NCI-H345 treated with DMSO at 0.1 percent for 48 hours (cell line): Measurements from ENCODE around the gene INTS15.

Experiments used
- DNase-seq: peaks from one replicate; lab custom pipeline; 2025; ENCODE audit not compliant: unreplicated experiment; lab: John Stamatoyannopoulos, UW

INTS15 gene

GRCh38 chr7:6642239-6642839, 52.5 kb downstream of the INTS15 start:
- DNase-seq: no peak

GRCh38 chr7:6642861-6643640, 53.2 kb downstream of the INTS15 start:
- DNase-seq: no peak

DNA sequence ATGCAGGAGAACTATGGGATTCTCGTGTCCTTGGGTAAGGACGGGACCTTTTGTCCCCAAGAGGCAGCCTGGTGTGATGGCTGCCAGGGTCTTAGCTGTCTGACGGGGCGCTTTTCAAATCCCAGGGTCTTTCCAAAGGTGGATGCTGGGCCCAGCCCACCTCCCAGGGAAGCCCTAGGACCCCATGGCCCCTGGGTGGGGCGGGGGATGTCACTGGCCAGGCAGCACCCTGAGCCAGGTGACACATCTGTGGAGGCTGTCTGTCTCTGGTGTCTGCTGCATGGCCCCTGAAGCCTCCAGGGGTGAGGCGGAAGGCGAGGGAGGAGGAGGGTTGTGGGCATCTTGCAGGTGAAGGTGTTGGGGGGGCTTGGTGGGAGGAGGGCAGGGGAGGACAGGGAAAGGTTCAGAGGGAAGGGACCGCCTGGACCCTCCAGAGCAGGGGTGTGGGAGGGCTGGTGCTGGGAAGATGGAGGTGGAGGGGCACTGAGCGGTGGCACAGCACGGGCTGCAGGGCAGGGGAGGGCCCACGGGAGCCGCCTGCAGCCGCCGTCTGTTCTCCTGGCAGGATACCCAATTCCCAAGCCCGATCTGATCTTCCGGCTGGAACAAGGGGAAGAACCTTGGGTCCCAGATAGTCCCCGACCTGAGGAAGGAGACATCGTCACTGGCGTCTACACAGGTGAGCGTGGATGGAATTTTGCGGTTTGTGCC, 54.2 kb downstream of the INTS15 start:
- no peak for DNase-seq

GRCh38 chr7:6644728-6645127, 54.9 kb downstream of the INTS15 start:
- no peak for DNase-seq

GRCh38 chr7:6646465-6646864, 56.6 kb downstream of the INTS15 start:
- DNase-seq: no peak

- DNase-seq: no peak
Measured at GRCh38 chr7:6647080-6647479, 57.3 kb downstream of the INTS15 start.

GRCh38 chr7:6647541-6647940, 57.7 kb downstream of the INTS15 start:
- no peak for DNase-seq

- DNase-seq: no peak
Measured at GRCh38 chr7:6648066-6648814, 58.4 kb downstream of the INTS15 start.

DNA sequence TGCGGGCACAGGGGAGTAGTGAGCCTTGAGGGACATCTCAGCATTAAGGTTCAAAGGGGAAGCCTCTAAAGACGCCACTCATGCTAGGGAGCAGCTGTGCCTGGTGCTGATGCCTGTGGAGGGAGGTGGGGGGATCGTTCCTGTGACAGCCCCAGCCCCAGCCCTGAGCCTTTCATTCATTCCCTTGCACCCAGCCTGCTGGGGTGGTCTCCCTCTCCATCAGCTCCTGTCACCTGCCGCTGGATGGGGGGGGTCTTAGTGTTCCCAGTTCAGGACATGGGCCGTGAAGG, 58.9 kb downstream of the INTS15 start:
- DNase-seq: no peak

GRCh38 chr7:6649241-6649961, 59.6 kb downstream of the INTS15 start:
- DNase-seq: no peak

- no peak for DNase-seq
Measured at GRCh38 chr7:6650086-6650485, 60.3 kb downstream of the INTS15 start.

GRCh38 chr7:6650521-6651011, 60.7 kb downstream of the INTS15 start:
- no peak for DNase-seq

GRCh38 chr7:6651851-6652445, 62.1 kb downstream of the INTS15 start:
- no peak for DNase-seq

- no peak for DNase-seq
Measured at GRCh38 chr7:6652446-6653011, 62.7 kb downstream of the INTS15 start.

DNA sequence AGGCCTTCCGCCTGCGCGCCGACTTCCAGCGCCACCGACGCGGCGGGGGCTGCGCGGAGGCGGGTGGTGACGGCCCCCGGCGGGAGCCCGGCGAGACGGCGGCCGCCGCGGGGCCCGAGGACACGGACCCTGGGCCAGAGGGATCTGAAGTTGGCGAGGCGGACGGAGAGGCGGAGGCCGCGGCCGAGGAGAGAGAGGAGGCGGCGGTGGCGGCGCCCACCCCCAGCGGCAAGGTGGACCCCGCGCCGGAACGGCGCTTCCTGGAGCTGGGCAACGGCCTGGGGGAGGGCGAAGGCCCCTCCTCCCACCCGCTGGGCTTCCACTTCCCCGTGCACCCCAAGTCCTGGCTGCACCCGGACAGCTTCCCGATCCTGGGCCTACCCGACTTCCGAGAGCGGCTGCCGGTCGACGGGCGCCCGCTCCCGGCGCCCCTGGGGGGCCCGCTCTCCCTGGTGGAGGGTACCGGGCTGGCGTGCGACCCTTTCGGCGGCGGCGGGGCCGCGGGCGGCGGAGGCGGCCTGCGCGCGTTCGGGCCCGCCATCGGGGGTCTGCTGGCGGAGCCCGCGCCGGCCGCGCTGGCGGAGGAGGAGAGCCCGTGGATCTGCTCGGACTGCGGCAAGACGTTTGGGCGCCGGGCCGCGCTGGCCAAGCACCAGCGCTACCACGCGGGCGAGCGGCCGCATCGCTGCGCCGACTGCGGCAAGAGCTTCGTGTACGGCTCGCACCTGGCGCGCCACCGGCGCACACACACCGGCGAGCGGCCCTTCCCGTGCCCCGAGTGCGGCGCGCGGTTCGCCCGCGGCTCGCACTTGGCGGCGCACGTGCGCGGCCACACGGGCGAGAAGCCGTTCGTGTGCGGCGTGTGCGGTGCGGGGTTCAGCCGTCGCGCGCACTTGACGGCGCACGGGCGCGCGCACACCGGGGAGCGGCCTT, 63.5 kb downstream of the INTS15 start:
- no peak for DNase-seq

DNA sequence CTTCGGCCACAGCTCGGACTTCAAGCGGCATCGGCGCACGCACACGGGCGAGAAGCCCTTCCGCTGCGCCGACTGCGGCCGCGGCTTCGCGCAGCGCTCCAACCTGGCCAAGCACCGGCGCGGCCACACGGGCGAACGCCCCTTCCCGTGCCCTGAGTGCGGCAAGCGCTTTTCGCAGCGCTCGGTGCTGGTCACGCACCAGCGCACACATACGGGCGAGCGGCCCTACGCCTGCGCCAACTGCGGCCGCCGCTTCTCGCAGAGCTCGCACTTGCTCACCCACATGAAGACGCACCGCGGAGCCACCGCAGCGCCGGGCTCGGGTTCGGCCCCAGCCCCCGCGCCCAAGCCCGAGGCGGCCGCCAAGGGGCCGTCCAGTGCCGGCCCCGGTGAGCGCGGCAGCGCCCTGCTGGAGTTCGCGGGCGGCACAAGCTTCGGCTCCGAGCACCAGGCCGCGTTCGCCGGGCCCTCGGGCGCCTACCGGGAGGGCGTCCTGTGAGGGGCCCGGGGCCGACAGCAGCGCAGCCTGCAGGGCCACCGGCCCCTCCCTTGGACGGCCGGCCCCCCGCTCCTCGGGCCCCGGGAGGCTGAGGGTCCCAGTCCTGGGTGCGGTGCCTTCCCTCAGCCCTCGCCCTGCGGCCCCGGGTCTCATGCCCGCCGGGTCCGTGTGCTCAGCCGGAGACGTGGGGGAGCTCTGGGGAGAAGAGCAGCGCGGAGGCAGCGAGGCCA, 64.5 kb downstream of the INTS15 start:
- no peak for DNase-seq

- DNase-seq: no peak
Measured at GRCh38 chr7:6654842-6655610, 65.2 kb downstream of the INTS15 start.
